GM12878 (cell line): ENCODE results near the gene METRN.

Experiments used
- ATF3 ChIP-seq: IDR thresholded peaks from 2 replicates; pipeline ENCODE4 v1.6.1; 2011; ENCODE audit warnings: low read depth, mild to moderate bottlenecking, low read length, moderate library complexity, borderline replicate concordance; ENCODE audit errors: extremely low read depth
- CHD1 ChIP-seq: IDR thresholded peaks from 2 replicates; pipeline ENCODE4 v1.6.1; 2012; ENCODE audit warnings: low read depth, low read length, improper control_type of control experiment
- EP300 ChIP-seq, 2 experiments: fragments of 150-350 bp in 1 of 2; IDR thresholded peaks; 2 replicates each; pipeline ENCODE4 v1.6.1; 2011 to 2012; ENCODE audit warnings: low read depth in 2 of 2, low read length in 2 of 2, borderline replicate concordance in 1 of 2, improper control_type of control experiment in 1 of 2, inconsistent platforms in 1 of 2; ENCODE audit not compliant: control insufficient read depth in 1 of 2
- SP1 ChIP-seq: IDR thresholded peaks from one replicate; pipeline ENCODE4 v1.6.1; 2011; ENCODE audit warnings: low read depth, low read length

GRCh38 chr16:718389-718788 lies 3.5 kb downstream of the METRN start:
- TF ChIP-seq CHD1, result no peak
- TF ChIP-seq EP300 (IDR thresholded peaks at IDR 0.05; ENCODE audit: borderline replicate concordance in 1 of 2, control insufficient read depth in 1 of 2, low read depth in 2 of 2, low read length in 2 of 2), result no peak
- no peak for TF ChIP-seq ATF3
- no peak for TF ChIP-seq SP1
